MV-4-11 (cell line): ENCODE results near the gene RPL10A.
"Not testable (repeated sequence)": the region's sequence is repeated elsewhere in the genome, so short reads cannot be mapped to it uniquely, and the experiment has no call there.

Experiments used
- DNase-seq: peaks from one replicate; lab custom pipeline; 2025; lab: John Stamatoyannopoulos, UW

The RPL10A gene

GRCh38 chr6:35468181-35468979 is at the start of gene RPL10A:
Gene RPL10A (plus strand): TSS chr6:35468401. CDS start chr6:35468435, 34 bp downstream.
- DNase-seq: peak; percentile 95

- DNase-seq: peak; percentile 33
These were observed 48.8 kb upstream of the RPL10A start for GRCh38 chr6:35419417-35419816.

GRCh38 chr6:35419961-35420360 is 48.2 kb upstream of the RPL10A start:
- DNase-seq: no peak

GRCh38 chr6:35425284-35425683 is 42.9 kb upstream of the RPL10A start:
- peak; percentile 80 for DNase-seq

- DNase-seq: peak; percentile 92
These were observed 42.1 kb upstream of the RPL10A start for GRCh38 chr6:35426074-35426473.

GRCh38 chr6:35427435-35427834 is 40.8 kb upstream of the RPL10A start:
- no peak for DNase-seq

GRCh38 chr6:35427851-35428321 is 40.3 kb upstream of the RPL10A start:
- DNase-seq: no peak

GRCh38 chr6:35428421-35429149 is 39.6 kb upstream of the RPL10A start:
- no peak for DNase-seq

GRCh38 chr6:35429463-35429862 is 38.7 kb upstream of the RPL10A start:
- peak; percentile 46 for DNase-seq

GRCh38 chr6:35432291-35432690 is 35.9 kb upstream of the RPL10A start:
- DNase-seq: no peak

GRCh38 chr6:35432702-35433101 is 35.5 kb upstream of the RPL10A start:
- DNase-seq: not testable (repeated sequence)

GRCh38 chr6:35435074-35435837 is 32.9 kb upstream of the RPL10A start:
- no peak for DNase-seq

GRCh38 chr6:35436071-35436857 is 31.9 kb upstream of the RPL10A start:
- DNase-seq: no peak

GRCh38 chr6:35438378-35439065 is 29.7 kb upstream of the RPL10A start:
- DNase-seq: not testable (repeated sequence)

GRCh38 chr6:35439308-35439707 is 28.9 kb upstream of the RPL10A start:
- DNase-seq: no peak

GRCh38 chr6:35441205-35441604 is 27.0 kb upstream of the RPL10A start:
- no peak for DNase-seq

GRCh38 chr6:35441642-35442041 is 26.6 kb upstream of the RPL10A start:
- no peak for DNase-seq

GRCh38 chr6:35442693-35443092 is 25.5 kb upstream of the RPL10A start:
- no peak for DNase-seq

GRCh38 chr6:35443341-35444030 is 24.7 kb upstream of the RPL10A start:
- DNase-seq: no peak

GRCh38 chr6:35445691-35446090 is 22.5 kb upstream of the RPL10A start:
- peak; percentile 11 for DNase-seq
